ENCODE measurements around the gene COL21A1. TPM values are rescaled to one million over a fixed set of nuclear protein-coding genes. Genes with fewer than 3 reads are reported as not detected.

Gene COL21A1
- total RNA-seq, 6 experiments from 2014 or later, result not detected

GRCh38 chr6:56158571-56158970, 88.8 kb downstream of the COL21A1 start:
- H3K4me3 Mint-ChIP-seq, result no peak overlapping the region
- no peak overlapping the region for H3K27ac Mint-ChIP-seq
- no peak for DNase-seq
- H3K4me1 Mint-ChIP-seq (ENCODE audit: low read depth), result no peaks in the 10 kb centered on the region
- no peaks in the 10 kb centered on the region for H3K36me3 Mint-ChIP-seq (ENCODE audit: low read depth)
- TF ChIP-seq CTCF (IDR thresholded peaks at IDR 0.05), result no peak
- H3K9me3 Mint-ChIP-seq, result peaks cover 11% of the 10 kb centered on the region; the same call in 1 of the 2 replicates
- no peaks in the 10 kb centered on the region; the same call in 1 of the 2 replicates for H3K27me3 Mint-ChIP-seq (ENCODE audit: insufficient read depth)

GRCh38 chr6:56156643-56157042, 90.7 kb downstream of the COL21A1 start:
- H3K9me3 Mint-ChIP-seq, result peaks cover 13% of the 10 kb centered on the region; the same call in 1 of the 2 replicates
- no peak overlapping the region for H3K27ac Mint-ChIP-seq
- TF ChIP-seq CTCF (IDR thresholded peaks at IDR 0.05), result no peak
- H3K36me3 Mint-ChIP-seq (ENCODE audit: low read depth), result no peaks in the 10 kb centered on the region
- H3K27me3 Mint-ChIP-seq (ENCODE audit: insufficient read depth), result no peaks in the 10 kb centered on the region; the same call in 1 of the 2 replicates
- H3K4me3 Mint-ChIP-seq, result no peak overlapping the region
- no peak for DNase-seq
- H3K4me1 Mint-ChIP-seq (ENCODE audit: low read depth), result no peaks in the 10 kb centered on the region

DNA sequence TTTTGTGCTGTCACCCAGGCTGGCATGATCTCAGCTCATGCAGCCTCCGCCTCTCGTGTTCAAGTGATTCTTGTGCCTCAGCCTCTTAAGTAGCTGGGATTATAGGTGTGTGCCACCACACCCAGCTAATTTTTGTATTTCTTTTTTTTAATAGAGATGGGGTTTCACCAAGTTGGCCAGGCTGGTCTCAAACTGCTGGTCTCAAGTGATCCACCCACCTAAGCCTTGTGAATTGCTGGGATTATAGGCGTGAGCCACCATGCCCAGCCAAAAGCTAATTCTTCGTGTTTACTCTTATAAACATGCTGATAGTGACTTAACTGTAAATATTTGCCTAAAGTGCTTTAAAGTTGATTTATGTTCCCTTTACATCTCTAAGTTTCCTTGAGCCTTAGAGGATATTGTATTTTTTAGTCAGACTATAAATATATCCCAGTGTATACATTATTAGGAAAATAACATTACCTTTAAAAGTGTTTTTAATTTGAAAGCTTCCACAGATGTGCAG, 91.7 kb downstream of the COL21A1 start:
- Mint-ChIP-seq H3K4me1 (ENCODE audit: low read depth) (no peaks in the 10 kb centered on the region), H3K36me3 (ENCODE audit: low read depth) (no peaks in the 10 kb centered on the region), H3K27ac (no peak overlapping the region), H3K9me3 (peaks cover 13% of the 10 kb centered on the region; the same call in 1 of the 2 replicates), H3K27me3 (ENCODE audit: insufficient read depth) (no peaks in the 10 kb centered on the region; the same call in none of the 2 replicates), H3K4me3 (no peak overlapping the region)
- TF ChIP-seq CTCF (IDR thresholded peaks at IDR 0.05), result no peak
- no peak for DNase-seq

- Mint-ChIP-seq H3K27ac (no peak overlapping the region), H3K9me3 (peaks cover 13% of the 10 kb centered on the region; the same call in 1 of the 2 replicates)
These were observed 93.3 kb downstream of the COL21A1 start for GRCh38 chr6:56154076-56154475.

GRCh38 chr6:56152611-56153010, 94.8 kb downstream of the COL21A1 start:
- Mint-ChIP-seq H3K9me3 (peaks cover 13% of the 10 kb centered on the region; the same call in 1 of the 2 replicates), H3K27ac (no peak overlapping the region), H3K4me3 (no peak overlapping the region), H3K4me1 (ENCODE audit: low read depth) (no peaks in the 10 kb centered on the region), H3K36me3 (ENCODE audit: low read depth) (no peaks in the 10 kb centered on the region), H3K27me3 (ENCODE audit: insufficient read depth) (no peaks in the 10 kb centered on the region; the same call in none of the 2 replicates)
- no peak for TF ChIP-seq CTCF (IDR thresholded peaks at IDR 0.05)
- DNase-seq, result no peak

More at GRCh38 chr6:56154076-56154475, 93.3 kb downstream of the COL21A1 start:
- no peak for TF ChIP-seq CTCF (IDR thresholded peaks at IDR 0.05)
- DNase-seq, result no peak
- Mint-ChIP-seq H3K27me3 (ENCODE audit: insufficient read depth) (no peaks in the 10 kb centered on the region; the same call in none of the 2 replicates), H3K4me3 (no peak overlapping the region), H3K36me3 (ENCODE audit: low read depth) (no peaks in the 10 kb centered on the region), H3K4me1 (ENCODE audit: low read depth) (no peaks in the 10 kb centered on the region)
